Kidney epithelial cell (primary cell): ENCODE results near the gene AS3MT. TPM values are rescaled to one million over a fixed set of nuclear protein-coding genes. Genes with fewer than 3 reads are reported as not detected.
"Not testable (repeated sequence)": the region's sequence is repeated elsewhere in the genome, so short reads cannot be mapped to it uniquely, and the experiment has no call there.

Experiments
- DNase-seq: peaks from one replicate; pipeline ENCODE4 v3.0.0-alpha.2; 2010; ENCODE audit warnings: low read depth
- H3K27me3 ChIP-seq: 2 replicates; pipeline ENCODE4 v1.6.0; 2011; ENCODE audit warnings: low read length; ENCODE audit not compliant: control insufficient read depth, insufficient read depth
- H3K36me3 ChIP-seq: 2 replicates; pipeline ENCODE4 v1.5.1; 2011; ENCODE audit warnings: low read length; ENCODE audit not compliant: control insufficient read depth, insufficient read depth
- H3K4me3 ChIP-seq: 2 replicates; pipeline ENCODE4 v1.5.1; 2011; ENCODE audit warnings: low read depth, mild to moderate bottlenecking, control low read depth, low read length
- CTCF ChIP-seq: IDR thresholded peaks from 2 replicates; pipeline ENCODE4 v1.5.1; 2011; ENCODE audit warnings: mild to moderate bottlenecking, moderate library complexity, low read length, control low read depth, inconsistent platforms; ENCODE audit not compliant: insufficient read depth, poor library complexity, severe bottlenecking
- total RNA-seq: library from RNA; depleted of rRNA; stranded (reverse); fragments of >200 nt; gene quantifications from 2 replicates; pipeline ENCODE4 v1.2.3, GENCODE V29; 2015

AS3MT gene
- total RNA-seq, 1 donor from 2014 or later: 5.7 TPM

- DNase-seq: no peak
- H3K4me3 ChIP-seq: no peak within 1 kb of the TSS
- H3K36me3 ChIP-seq: no peaks in the 10 kb centered on the region
- H3K27me3 ChIP-seq: peaks cover 5% of the 10 kb centered on the region
- no peak for TF ChIP-seq CTCF
Observed at GRCh38 chr10:102837230-102837721, 32.0 kb upstream of the AS3MT start, which contains the start of gene CYP17A1. Gene CYP17A1 (minus strand): TSS chr10:102837413. CDS start chr10:102837361, 52 bp downstream.

- H3K36me3 ChIP-seq, H3K27me3 ChIP-seq, H3K4me3 ChIP-seq, DNase-seq: not testable (repeated sequence)
Observed at GRCh38 chr10:102838276-102838927, 30.9 kb upstream of the AS3MT start.

GRCh38 chr10:102841827-102842345, 27.4 kb upstream of the AS3MT start:
- Histone ChIP-seq H3K27me3 (no peaks in the 10 kb centered on the region), H3K36me3 (no peaks in the 10 kb centered on the region), H3K4me3 (no peak overlapping the region)
- no peak for DNase-seq
- no peak for TF ChIP-seq CTCF

- DNase-seq, H3K4me3 ChIP-seq, H3K27me3 ChIP-seq, H3K36me3 ChIP-seq: not testable (repeated sequence)
Observed at GRCh38 chr10:102843139-102843538, 26.1 kb upstream of the AS3MT start.

GRCh38 chr10:102844190-102844776, 25.0 kb upstream of the AS3MT start:
- H3K27me3 ChIP-seq, H3K4me3 ChIP-seq, DNase-seq, H3K36me3 ChIP-seq: not testable (repeated sequence)

GRCh38 chr10:102845352-102845902, 23.8 kb upstream of the AS3MT start:
- Histone ChIP-seq H3K27me3 (no peaks in the 10 kb centered on the region), H3K4me3 (no peak overlapping the region), H3K36me3 (no peaks in the 10 kb centered on the region)
- TF ChIP-seq CTCF: no peak
- no peak for DNase-seq

GRCh38 chr10:102850025-102850518, 19.2 kb upstream of the AS3MT start:
- H3K36me3 ChIP-seq: no peaks in the 10 kb centered on the region
- TF ChIP-seq CTCF: no peak
- H3K4me3 ChIP-seq: no peak overlapping the region
- no peak for DNase-seq
- no peaks in the 10 kb centered on the region for H3K27me3 ChIP-seq

- not testable (repeated sequence) for H3K4me3 ChIP-seq, DNase-seq, H3K36me3 ChIP-seq, H3K27me3 ChIP-seq
Observed at GRCh38 chr10:102853237-102853636, 16.0 kb upstream of the AS3MT start.

GRCh38 chr10:102855731-102856436, 13.4 kb upstream of the AS3MT start:
- DNase-seq: peak; percentile 90
- H3K4me3 ChIP-seq, H3K27me3 ChIP-seq, H3K36me3 ChIP-seq: not testable (repeated sequence)
